SHP77 treated with DMSO at 0.1 percent for 48 hours (cell line): ENCODE measurements around the gene SCLY.
"Not testable (repeated sequence)": the region's sequence is repeated elsewhere in the genome, so short reads cannot be mapped to it uniquely, and the experiment has no call there.

Experiments
- DNase-seq: peaks from one replicate; lab custom pipeline; 2025; lab: John Stamatoyannopoulos, UW

SCLY gene

DNA sequence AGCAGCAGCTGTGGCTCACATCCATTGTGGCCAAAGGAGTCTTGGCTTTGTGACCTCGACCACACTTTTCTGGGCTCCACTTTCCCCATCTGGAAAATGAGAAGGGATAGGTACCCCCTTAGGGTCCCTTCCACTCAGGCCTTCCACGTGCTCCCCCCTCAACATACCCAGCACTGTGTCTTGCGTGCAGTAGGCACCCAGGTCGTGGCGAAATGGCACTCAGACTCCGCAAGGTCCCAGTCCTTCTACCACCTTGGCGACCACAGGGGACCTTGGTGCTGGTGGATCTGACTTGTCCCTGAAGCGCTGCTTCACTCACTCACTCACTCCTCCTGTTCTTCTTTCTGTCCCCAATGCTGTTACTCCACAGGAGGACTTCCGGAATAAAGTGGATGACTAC lies 19.9 kb upstream of the SCLY start:
- no peak for DNase-seq

GRCh38 chr2:238042090-238042489 lies 18.7 kb upstream of the SCLY start:
- no peak for DNase-seq

DNA sequence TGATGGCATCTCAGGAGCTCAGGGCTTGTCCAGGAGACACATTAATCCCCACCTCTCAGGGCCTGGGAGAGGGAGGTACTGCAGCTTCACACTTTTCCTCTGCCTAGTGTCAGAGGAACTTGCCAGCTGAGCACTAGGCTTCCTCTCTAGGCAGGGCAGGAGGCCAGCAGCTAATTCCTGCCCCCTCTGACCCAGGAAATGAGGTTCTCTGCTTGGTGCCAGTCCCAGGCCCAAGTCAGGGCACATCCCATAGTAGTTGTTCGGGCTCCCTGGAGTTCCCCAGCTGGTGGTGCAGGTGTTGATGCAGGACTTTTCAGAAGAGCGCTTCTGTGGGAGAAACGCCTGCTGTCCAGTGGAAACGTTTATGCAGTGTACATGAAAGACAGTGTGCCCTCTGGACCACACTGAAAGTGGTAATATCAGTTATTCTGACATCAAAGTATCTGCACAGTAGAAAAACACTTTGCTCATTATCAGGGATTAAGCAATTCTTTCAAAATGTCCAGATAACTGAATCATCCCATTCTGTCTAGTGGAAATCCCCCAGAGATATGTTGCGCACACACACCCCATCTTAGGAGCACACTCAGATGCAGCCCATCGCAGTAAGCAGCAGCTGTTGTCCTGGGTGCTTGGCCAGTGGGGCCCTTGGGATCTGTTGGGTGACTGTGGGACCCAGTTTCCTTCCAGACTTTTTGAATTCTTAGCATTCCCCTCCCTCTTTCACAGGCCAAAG lies 17.8 kb upstream of the SCLY start:
- no peak for DNase-seq

DNA sequence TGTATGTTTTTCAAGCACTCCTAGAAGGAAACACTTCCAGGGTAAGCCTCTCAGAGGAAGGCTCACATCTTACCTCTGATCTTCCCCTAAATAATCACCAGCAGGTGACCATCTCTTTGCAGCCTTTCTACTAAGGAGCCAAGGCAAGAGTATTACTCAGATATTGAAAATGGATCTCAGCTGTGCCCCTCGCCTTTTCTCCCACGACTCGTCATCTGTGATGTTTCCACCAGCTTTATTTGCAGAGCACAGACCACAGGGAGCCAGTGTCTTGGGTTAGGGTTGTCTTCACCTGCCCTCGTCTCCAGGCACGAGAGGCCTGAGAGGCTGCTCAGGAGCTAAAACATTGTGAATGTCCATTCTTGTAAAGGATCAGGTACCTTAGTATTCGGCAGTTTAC lies 16.9 kb upstream of the SCLY start:
- no peak for DNase-seq

- no peak for DNase-seq
Measured at GRCh38 chr2:238045575-238045974, 15.2 kb upstream of the SCLY start.

DNA sequence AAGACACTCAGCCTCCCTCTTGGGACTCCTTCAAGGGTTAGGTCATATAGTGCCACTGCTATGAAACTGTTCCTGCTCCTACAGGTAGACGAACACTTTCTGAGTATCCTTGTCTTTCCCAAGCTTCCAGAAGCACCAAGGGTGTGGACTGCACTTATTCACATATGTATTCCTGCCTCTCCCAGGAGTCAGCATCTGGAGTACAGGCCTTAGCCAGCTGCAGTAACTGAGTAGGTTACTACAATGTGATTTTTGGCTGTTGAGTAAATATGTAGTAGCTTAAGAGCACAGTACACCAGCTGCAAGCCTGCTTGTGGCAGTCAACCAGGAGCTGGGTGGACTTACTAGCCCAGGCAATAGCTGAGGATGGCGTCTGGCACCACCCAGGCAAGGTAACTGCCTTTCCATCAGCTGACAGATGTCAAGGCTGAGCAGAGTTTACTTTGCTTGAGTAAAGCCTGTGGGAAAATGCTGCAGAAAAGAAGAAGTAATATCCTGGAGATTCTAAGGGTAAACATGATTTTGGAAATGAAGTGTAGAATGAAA lies 14.0 kb upstream of the SCLY start:
- DNase-seq: no peak

GRCh38 chr2:238053191-238053776 lies 7.5 kb upstream of the SCLY start:
- DNase-seq: no peak

DNA sequence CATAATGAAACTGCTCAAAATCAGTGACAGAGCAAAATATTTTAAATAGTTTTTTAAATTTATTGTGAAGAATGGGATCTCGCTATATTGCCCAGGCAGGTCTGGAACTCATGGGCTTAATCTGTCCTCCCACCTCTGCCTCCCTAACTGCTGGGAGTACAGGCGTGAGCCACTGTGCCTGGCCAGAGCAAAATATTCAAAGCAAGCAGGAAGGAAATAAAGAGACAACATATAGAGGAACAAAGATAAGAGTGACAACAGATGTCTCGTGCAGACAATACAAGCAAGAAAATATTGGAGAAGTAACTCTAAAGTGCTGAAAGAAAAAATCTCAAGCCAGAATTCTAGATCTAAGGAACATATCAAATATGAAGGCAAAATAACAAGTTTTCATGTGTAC lies 5.0 kb upstream of the SCLY start:
- DNase-seq: no peak

GRCh38 chr2:238057696-238058575 lies 2.9 kb upstream of the SCLY start:
- DNase-seq: not testable (repeated sequence)

DNA sequence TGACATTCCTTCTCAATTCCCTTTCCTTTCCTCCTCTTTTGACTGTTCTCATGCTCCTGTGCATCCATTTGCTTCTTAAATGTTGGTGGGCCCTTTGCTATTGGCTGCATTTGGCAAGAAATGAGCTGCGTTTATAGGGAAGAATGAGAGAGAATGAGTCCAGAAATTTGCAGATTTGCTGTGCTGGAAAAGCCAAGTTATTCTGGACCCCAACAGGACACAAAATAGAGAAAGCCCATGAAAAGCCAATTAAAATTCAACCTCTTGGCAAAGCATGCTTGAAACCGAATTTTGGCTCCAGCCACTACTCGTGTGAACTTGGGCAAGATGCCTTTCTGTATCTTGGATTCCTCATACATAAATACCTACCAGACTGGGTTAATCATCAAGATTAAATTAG lies 1.3 kb upstream of the SCLY start:
- no peak for DNase-seq

- no peak for DNase-seq
Measured at GRCh38 chr2:238060096-238060541, 682 bp upstream of the SCLY start.

DNA sequence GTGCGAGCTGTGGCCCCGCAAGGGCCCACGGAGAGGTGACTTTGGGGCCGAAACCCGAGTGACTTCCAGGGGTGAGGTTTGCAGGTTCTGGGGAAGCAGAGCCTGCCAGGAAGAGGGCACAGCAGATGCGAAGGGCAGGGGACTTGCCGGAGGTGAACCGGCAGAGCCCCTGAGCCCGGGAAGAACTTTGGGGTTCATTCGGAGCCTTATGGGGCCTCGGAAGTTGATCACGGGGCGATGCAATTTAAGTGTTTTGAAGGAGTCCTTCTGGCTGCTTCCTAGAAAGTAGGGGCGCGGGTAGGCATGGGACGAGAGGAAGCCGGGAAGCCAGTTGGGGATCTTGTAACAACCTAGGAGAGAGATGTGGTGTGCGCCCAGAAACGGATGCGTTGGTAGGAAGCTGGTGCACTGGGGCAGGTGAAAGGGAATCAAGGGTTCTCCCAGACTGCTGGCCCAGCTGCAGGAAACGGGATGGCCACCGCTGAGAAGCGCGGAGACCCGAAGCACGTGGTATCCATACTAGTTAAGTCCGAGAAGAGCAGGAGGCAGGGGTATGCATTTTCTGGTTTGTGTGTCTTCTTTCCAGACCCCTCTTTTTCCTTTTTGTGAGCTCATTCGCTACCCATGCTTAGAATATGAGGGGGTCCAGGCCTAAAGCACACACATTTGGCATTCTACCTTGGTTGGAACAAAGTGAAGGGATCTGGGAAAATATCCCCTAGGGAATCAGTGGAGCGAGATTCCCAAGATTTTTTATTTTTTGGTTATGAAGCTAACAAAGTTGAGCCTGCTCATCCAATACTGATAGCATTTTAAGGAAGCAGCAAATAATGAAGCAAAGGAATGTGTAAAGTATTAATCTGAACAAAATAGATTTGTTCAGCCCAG lies 758 bp downstream of the SCLY start:
- no peak for DNase-seq

DNA sequence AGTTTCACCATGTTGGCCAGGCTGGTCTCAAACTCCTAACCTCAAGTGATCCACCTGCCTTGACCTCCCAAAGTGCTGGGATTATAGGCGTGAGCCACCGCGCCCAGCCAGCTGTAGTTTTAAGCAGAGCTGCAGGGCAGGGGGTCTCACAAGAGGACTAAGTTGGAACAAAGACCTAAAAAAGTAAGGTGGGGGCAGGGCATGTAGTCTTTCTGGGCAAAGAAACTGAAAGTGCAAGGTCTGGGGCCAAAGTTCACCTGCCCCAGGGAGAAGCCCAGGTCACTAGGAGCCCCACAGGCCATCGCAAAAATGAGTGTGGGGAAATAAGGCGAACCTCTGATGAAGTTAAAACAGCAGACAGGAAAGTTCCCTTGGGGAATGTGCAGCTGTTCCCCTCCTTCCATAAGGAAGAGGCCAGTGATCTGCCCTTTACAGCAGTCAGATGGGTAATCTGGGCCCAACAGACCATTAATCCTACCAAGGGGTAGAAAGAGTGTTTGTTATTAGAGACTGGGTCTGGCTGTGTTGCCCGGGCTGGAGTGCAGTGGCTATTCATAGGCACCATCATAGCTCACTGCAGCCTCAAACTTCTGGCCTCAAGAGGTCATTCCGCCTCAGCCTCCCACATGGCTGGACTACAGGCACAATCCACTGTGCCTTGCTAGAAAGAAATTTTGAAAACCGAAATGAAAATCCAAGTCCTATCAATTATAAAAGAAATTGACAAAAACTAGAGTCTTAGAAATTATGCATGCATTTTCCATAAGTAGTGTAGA lies 2.8 kb downstream of the SCLY start:
- DNase-seq: no peak

- no peak for DNase-seq
Measured at GRCh38 chr2:238064376-238064775, 3.6 kb downstream of the SCLY start.

- DNase-seq: no peak
Measured at GRCh38 chr2:238065071-238065846, 4.5 kb downstream of the SCLY start.

DNA sequence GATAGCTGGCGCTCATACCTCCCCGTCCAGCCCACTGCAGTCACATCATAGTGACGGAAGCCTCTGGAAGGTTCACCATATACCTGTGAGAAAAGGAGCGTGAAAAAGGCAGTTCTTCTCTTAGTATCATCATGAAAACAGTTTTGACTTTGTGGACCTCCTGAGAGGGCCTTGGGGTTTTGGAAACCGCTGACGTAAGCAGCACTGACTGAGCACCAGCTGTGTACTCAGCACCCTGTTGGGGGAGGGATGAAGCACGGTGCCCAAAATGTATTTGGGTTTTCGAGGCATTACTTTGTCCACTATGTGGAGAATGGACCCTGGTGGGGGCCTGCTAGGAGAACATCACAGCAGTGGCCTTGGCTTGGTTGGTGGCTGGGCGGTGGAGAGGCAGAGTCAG lies 5.4 kb downstream of the SCLY start:
- DNase-seq: no peak

- DNase-seq: not testable (repeated sequence)
Measured at GRCh38 chr2:238066718-238067117, 5.9 kb downstream of the SCLY start.

DNA sequence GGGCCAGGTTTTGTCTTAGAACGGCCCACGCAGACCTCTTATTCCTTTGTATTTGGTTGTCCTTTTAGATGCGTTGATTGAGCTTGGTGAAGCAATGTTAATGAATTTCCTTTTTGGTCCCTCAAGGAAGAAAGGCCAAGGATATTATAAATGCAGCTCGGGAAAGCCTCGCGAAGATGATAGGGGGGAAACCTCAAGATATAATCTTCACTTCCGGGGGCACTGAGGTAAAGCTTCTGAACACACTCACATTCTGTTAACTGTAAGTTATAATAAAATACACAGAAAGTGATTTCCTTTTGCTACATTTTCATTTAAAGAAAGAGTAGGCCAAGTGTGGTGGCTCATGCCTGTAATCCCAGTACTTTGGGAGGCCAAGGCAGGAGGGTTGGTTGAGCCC lies 7.1 kb downstream of the SCLY start:
- no peak for DNase-seq

GRCh38 chr2:238069021-238069709 lies 8.4 kb downstream of the SCLY start:
- DNase-seq: no peak
